ENCODE results near the gene HEPN1.

The HEPN1 gene

DNA sequence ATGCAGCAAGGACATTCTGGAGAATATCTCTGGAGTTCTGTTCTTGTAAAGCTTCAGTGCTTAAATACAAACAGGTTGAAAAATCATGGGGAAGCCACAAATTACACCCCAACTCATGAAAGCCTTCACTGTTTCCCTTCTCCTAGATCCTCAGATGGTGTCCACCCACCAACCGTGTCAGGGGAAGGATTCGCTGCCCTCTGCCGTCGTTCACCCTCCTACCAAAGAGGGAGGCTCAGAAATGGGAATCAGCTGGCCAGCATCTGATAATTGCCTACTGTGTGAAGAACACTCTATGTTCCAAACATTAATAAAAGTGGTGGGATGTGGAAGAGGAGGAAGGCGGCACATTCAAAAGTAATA, 24.2 kb downstream of the HEPN1 start:
- H3K9me3 ChIP-seq (ENCODE audit: control insufficient read depth in 2 of 2, low read length in 2 of 2), result no peaks in the 10 kb centered on the region
- H3K9ac ChIP-seq (ENCODE audit: low read length in 2 of 2), result no peak overlapping the region
- H3K27ac ChIP-seq (ENCODE audit: low read length), result no peak overlapping the region
- no peak overlapping the region for H3K4me3 ChIP-seq (ENCODE audit: low read length in 2 of 2)
- no peaks in the 10 kb centered on the region for H3K4me1 ChIP-seq (ENCODE audit: control insufficient read depth, insufficient read depth, low read length)
- H3K27me3 ChIP-seq (ENCODE audit: control insufficient read depth in 1 of 2, insufficient read depth in 2 of 2, low read length in 2 of 2), result no peaks in the 10 kb centered on the region
- no peaks in the 10 kb centered on the region for H3K36me3 ChIP-seq (ENCODE audit: control insufficient read depth in 2 of 2, insufficient read depth in 2 of 2, low read length in 2 of 2)

DNA sequence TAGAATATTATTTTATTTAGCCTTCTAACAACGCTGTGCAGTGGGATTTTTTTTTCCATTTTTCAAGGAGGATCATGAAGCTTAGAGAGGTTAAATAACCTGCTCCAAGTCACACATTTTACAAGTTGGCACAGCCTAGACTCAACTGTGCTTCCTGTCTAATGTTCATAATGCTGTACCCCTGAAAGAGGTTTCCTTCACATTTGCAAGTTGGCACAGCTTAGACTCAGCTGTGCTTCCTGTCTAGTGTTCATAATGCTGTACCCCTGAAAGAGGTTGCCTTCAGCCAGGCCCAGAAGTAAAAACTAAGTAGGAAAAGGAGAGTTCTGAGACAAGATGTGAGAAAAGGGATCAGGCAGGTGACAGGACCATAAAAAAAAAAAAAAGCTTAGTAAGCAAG, 24.7 kb downstream of the HEPN1 start:
- Histone ChIP-seq H3K4me1 (ENCODE audit: control insufficient read depth, insufficient read depth, low read length) (no peaks in the 10 kb centered on the region), H3K36me3 (ENCODE audit: control insufficient read depth in 2 of 2, insufficient read depth in 2 of 2, low read length in 2 of 2) (no peaks in the 10 kb centered on the region), H3K27ac (ENCODE audit: low read length) (no peak overlapping the region), H3K9ac (ENCODE audit: low read length in 2 of 2) (no peak overlapping the region), H3K27me3 (ENCODE audit: control insufficient read depth in 1 of 2, insufficient read depth in 2 of 2, low read length in 2 of 2) (no peaks in the 10 kb centered on the region), H3K4me3 (ENCODE audit: low read length in 2 of 2) (no peak overlapping the region), H3K9me3 (ENCODE audit: control insufficient read depth in 2 of 2, low read length in 2 of 2) (no peaks in the 10 kb centered on the region)

GRCh38 chr11:124944565-124944964, 25.5 kb downstream of the HEPN1 start:
- no peaks in the 10 kb centered on the region for H3K4me1 ChIP-seq (ENCODE audit: control insufficient read depth, insufficient read depth, low read length)
- no peaks in the 10 kb centered on the region for H3K27me3 ChIP-seq (ENCODE audit: control insufficient read depth in 1 of 2, insufficient read depth in 2 of 2, low read length in 2 of 2)
- H3K27ac ChIP-seq (ENCODE audit: low read length), result no peak overlapping the region
- no peaks in the 10 kb centered on the region for H3K9me3 ChIP-seq (ENCODE audit: control insufficient read depth in 2 of 2, low read length in 2 of 2)
- H3K36me3 ChIP-seq (ENCODE audit: control insufficient read depth in 2 of 2, insufficient read depth in 2 of 2, low read length in 2 of 2), result no peaks in the 10 kb centered on the region
- H3K9ac ChIP-seq (ENCODE audit: low read length in 2 of 2), result no peak overlapping the region
- no peak overlapping the region for H3K4me3 ChIP-seq (ENCODE audit: low read length in 2 of 2)

- Histone ChIP-seq H3K27ac (ENCODE audit: low read length) (no peak overlapping the region), H3K4me1 (ENCODE audit: control insufficient read depth, insufficient read depth, low read length) (no peaks in the 10 kb centered on the region), H3K9ac (ENCODE audit: low read length in 2 of 2) (no peak overlapping the region), H3K4me3 (ENCODE audit: low read length in 2 of 2) (no peak overlapping the region), H3K36me3 (ENCODE audit: control insufficient read depth in 2 of 2, insufficient read depth in 2 of 2, low read length in 2 of 2) (no peaks in the 10 kb centered on the region), H3K27me3 (ENCODE audit: control insufficient read depth in 1 of 2, insufficient read depth in 2 of 2, low read length in 2 of 2) (no peaks in the 10 kb centered on the region), H3K9me3 (ENCODE audit: control insufficient read depth in 2 of 2, low read length in 2 of 2) (no peaks in the 10 kb centered on the region)
These were observed 26.8 kb downstream of the HEPN1 start for GRCh38 chr11:124945826-124946225.

DNA sequence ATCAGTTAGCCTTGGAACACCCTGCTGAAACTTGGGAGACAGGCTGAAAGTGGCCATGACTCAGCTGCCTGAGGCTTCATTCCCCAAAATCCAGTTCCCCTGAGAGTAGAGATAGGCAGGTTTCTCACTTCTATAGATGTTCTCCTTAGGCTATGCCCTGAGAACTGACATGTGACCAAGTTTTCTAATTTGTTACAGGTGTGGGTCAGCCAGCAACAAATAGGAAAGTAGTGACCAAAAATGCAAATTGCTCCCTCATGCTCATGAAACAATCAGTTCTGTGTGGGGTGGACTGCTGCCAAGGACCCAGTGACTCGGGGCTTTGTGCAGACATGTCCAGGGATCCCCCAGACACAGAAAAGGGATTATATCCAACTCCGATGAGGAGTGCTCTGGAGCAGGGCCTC, 27.7 kb downstream of the HEPN1 start:
- H3K9me3 ChIP-seq (ENCODE audit: control insufficient read depth in 2 of 2, low read length in 2 of 2), result no peaks in the 10 kb centered on the region
- no peaks in the 10 kb centered on the region for H3K4me1 ChIP-seq (ENCODE audit: control insufficient read depth, insufficient read depth, low read length)
- H3K36me3 ChIP-seq (ENCODE audit: control insufficient read depth in 2 of 2, insufficient read depth in 2 of 2, low read length in 2 of 2), result no peaks in the 10 kb centered on the region
- H3K9ac ChIP-seq (ENCODE audit: low read length in 2 of 2), result no peak overlapping the region
- no peak overlapping the region for H3K4me3 ChIP-seq (ENCODE audit: low read length in 2 of 2)
- H3K27ac ChIP-seq (ENCODE audit: low read length), result no peak overlapping the region
- no peaks in the 10 kb centered on the region for H3K27me3 ChIP-seq (ENCODE audit: control insufficient read depth in 1 of 2, insufficient read depth in 2 of 2, low read length in 2 of 2)

DNA sequence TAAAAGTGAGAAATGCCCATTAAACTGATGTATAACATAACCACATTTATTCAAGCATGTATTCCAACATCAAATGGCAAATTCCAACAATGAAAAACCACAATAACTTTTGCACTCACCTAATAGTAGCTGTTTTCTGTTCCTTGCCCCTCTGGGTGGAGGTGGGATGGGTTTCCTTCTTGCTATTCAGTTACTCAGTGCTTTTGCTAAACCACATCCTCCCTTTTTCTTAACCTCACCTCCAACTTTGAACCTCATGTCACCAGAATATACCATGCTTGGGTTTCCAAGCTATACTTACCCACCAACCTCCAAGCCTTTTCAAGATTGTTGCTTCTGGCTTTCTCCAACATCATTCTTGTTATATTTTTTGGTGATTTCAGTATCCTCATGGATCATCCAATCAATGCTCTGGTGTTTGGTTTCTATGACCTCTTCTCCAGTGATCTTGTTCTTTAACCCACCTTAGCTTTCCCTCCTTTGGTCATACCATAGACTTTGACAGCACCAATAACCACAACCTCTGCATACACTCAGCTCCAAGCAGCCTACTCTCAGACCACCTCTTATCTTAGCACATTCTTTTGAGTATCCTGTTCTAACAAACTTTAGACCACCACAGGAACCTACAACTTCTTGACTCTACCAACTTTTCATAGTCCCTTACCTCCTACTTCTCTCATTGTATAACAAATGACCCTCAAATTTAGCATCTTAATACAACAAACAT, 31.7 kb downstream of the HEPN1 start:
- Histone ChIP-seq H3K27me3 (ENCODE audit: control insufficient read depth in 1 of 2, insufficient read depth in 2 of 2, low read length in 2 of 2) (no peaks in the 10 kb centered on the region), H3K27ac (ENCODE audit: low read length) (no peak overlapping the region), H3K4me3 (ENCODE audit: low read length in 2 of 2) (no peak overlapping the region), H3K9me3 (ENCODE audit: control insufficient read depth in 2 of 2, low read length in 2 of 2) (no peaks in the 10 kb centered on the region), H3K4me1 (ENCODE audit: control insufficient read depth, insufficient read depth, low read length) (peaks cover 6% of the 10 kb centered on the region), H3K9ac (ENCODE audit: low read length in 2 of 2) (no peak overlapping the region), H3K36me3 (ENCODE audit: control insufficient read depth in 2 of 2, insufficient read depth in 2 of 2, low read length in 2 of 2) (no peaks in the 10 kb centered on the region)

GRCh38 chr11:124951341-124951740, 32.3 kb downstream of the HEPN1 start:
- no peaks in the 10 kb centered on the region for H3K36me3 ChIP-seq (ENCODE audit: control insufficient read depth in 2 of 2, insufficient read depth in 2 of 2, low read length in 2 of 2)
- H3K27me3 ChIP-seq (ENCODE audit: control insufficient read depth in 1 of 2, insufficient read depth in 2 of 2, low read length in 2 of 2), result no peaks in the 10 kb centered on the region
- H3K4me1 ChIP-seq (ENCODE audit: control insufficient read depth, insufficient read depth, low read length), result peaks cover 6% of the 10 kb centered on the region
- H3K9ac ChIP-seq (ENCODE audit: low read length in 2 of 2), result no peak overlapping the region
- no peak overlapping the region for H3K27ac ChIP-seq (ENCODE audit: low read length)
- H3K4me3 ChIP-seq (ENCODE audit: low read length in 2 of 2), result no peak overlapping the region
- no peaks in the 10 kb centered on the region for H3K9me3 ChIP-seq (ENCODE audit: control insufficient read depth in 2 of 2, low read length in 2 of 2)

GRCh38 chr11:124953753-124954589, 34.9 kb downstream of the HEPN1 start, which contains the start of gene CCDC15:
TSS of gene CCDC15 (plus strand) at chr11:124954202. CDS start at chr11:124954733, 531 bp downstream.
- H3K9ac ChIP-seq (ENCODE audit: low read length in 2 of 2), result peak within 1 kb of the TSS; percentile 82 to 90
- no peaks in the 10 kb centered on the region for H3K36me3 ChIP-seq (ENCODE audit: control insufficient read depth in 2 of 2, insufficient read depth in 2 of 2, low read length in 2 of 2)
- H3K4me1 ChIP-seq (ENCODE audit: control insufficient read depth, insufficient read depth, low read length), result peaks cover 6% of the 10 kb centered on the region
- H3K27ac ChIP-seq (ENCODE audit: low read length), result peak within 1 kb of the TSS; percentile 76
- peak within 1 kb of the TSS; percentile 65 to 85 for H3K4me3 ChIP-seq (ENCODE audit: low read length in 2 of 2)
- no peaks in the 10 kb centered on the region for H3K27me3 ChIP-seq (ENCODE audit: control insufficient read depth in 1 of 2, insufficient read depth in 2 of 2, low read length in 2 of 2)
- no peaks in the 10 kb centered on the region for H3K9me3 ChIP-seq (ENCODE audit: control insufficient read depth in 2 of 2, low read length in 2 of 2)

- Histone ChIP-seq H3K27me3 (ENCODE audit: control insufficient read depth in 1 of 2, insufficient read depth in 2 of 2, low read length in 2 of 2) (no peaks in the 10 kb centered on the region), H3K9me3 (ENCODE audit: control insufficient read depth in 2 of 2, low read length in 2 of 2) (no peaks in the 10 kb centered on the region), H3K36me3 (ENCODE audit: control insufficient read depth in 2 of 2, insufficient read depth in 2 of 2, low read length in 2 of 2) (no peaks in the 10 kb centered on the region), H3K27ac (ENCODE audit: low read length) (no peak overlapping the region), H3K4me1 (ENCODE audit: control insufficient read depth, insufficient read depth, low read length) (peaks cover 6% of the 10 kb centered on the region), H3K4me3 (ENCODE audit: low read length in 2 of 2) (peak overlapping the region; percentile 65 to 85), H3K9ac (ENCODE audit: low read length in 2 of 2) (peak overlapping the region; percentile 78 to 82)
These were observed 35.5 kb downstream of the HEPN1 start for GRCh38 chr11:124954590-124954955.

DNA sequence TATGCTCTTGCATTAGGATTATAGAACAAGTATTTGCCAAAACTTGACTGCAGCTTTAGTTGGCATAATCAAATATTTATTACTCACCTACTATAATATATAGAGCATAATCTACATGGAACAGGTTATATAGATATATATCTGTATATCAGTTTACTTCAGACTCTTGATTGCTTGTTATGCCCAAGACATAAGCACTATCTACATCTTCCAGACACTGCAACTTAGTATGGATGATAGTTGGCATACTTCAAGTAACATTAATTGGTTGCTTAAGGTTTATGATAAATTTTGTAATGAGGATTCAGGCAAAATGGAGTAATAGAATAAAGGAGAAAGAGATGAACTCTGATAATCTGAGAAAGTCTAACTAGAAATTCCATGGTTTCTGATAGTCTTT, 36.0 kb downstream of the HEPN1 start:
- no peak overlapping the region for H3K27ac ChIP-seq (ENCODE audit: low read length)
- H3K4me3 ChIP-seq (ENCODE audit: low read length in 2 of 2), result no peak overlapping the region
- H3K9ac ChIP-seq (ENCODE audit: low read length in 2 of 2), result no peak overlapping the region
- peaks cover 6% of the 10 kb centered on the region for H3K4me1 ChIP-seq (ENCODE audit: control insufficient read depth, insufficient read depth, low read length)
- H3K27me3 ChIP-seq (ENCODE audit: control insufficient read depth in 1 of 2, insufficient read depth in 2 of 2, low read length in 2 of 2), result no peaks in the 10 kb centered on the region
- no peaks in the 10 kb centered on the region for H3K9me3 ChIP-seq (ENCODE audit: control insufficient read depth in 2 of 2, low read length in 2 of 2)
- no peaks in the 10 kb centered on the region for H3K36me3 ChIP-seq (ENCODE audit: control insufficient read depth in 2 of 2, insufficient read depth in 2 of 2, low read length in 2 of 2)
